Eye (tissue), 1 donor: ENCODE data around the gene LPCAT3.
"Not testable (repeated sequence)": the region's sequence is repeated elsewhere in the genome, so short reads cannot be mapped to it uniquely, and the experiment has no call there.

Experiments
- DNase-seq: peaks from one replicate; pipeline ENCODE4 v3.0.0-alpha.2; 2015

LPCAT3 gene

GRCh38 chr12:7037411-7037810 lies 19.1 kb upstream of the LPCAT3 start:
- not testable (repeated sequence) for DNase-seq

DNA sequence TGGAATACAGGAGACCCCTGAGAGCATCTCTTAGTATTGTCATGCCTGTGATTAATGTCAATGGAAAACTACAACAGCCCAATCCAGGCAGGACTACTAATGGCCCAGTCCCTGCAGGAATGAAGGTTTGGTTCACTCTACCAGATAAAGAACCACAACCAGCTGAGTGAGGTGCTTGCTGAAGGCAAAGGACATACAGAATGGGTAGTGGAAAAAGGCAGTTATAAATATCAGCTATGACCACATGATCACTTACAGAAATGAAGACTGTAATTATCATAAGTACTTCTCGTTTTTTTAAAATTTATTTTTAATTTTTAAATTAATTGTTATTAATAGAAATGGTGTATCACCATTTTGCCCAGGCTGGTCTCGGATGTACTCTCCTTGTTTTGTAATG lies 17.2 kb upstream of the LPCAT3 start:
- DNase-seq = no peak

DNA sequence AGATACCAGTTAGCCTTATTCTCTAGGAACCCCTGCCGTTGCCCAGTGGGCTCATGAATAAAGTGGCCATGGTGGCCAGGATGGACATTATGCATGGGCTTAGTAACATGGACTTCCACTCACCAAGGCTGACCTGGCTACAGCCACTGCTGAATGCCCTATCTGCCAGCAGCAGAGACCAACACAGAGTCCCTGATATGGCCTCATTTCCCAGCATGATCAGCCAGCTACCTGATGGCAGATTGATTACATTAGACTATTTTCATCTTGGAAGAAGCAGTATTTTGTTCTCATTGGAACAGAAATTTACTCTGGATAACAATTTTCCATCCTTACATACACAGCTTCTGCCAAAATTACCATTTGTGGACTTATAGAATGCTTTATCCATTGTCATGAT lies 16.2 kb upstream of the LPCAT3 start:
- no peak for DNase-seq

- no peak for DNase-seq
Observed at GRCh38 chr12:7032990-7033389, 14.7 kb upstream of the LPCAT3 start.

GRCh38 chr12:7031306-7031705 lies 13.0 kb upstream of the LPCAT3 start:
- DNase-seq = no peak

DNA sequence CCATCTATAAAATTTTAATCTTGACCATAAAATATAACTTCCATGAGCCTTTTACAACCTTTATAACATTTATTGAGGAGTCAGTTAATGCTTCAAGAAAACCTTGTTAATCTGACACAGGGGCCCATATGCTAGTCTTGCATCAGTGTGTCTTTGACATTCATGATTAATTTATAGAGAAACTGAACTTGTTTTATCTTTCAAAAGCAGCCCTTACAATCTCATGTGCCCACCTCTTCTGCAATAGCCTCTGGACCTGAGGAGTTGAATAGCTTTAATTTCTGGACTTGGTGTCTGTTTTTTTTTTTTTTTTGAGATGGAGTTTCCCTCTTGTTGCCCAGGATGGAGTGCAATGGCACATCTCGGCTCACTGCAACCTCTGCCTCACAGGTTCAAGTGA lies 8.6 kb upstream of the LPCAT3 start:
- no peak for DNase-seq

DNA sequence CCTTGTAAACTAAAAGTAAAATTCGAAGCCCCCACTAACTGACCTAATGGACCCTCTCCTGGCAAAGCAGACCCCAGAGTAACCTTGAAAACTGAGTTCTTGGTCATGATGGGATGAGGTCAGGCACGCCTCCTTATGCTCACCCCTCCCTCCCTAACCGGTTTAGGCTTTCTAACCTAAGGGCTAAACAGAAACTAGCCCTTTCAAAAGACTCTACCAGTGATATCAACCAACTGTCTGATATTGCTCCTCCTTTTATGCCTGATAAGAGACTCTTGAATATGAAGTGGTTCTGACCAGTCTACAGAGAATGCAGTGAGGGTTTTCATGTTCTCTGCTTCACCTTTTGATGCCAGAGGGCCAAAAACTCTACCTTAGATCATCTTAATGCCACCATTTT lies 4.8 kb upstream of the LPCAT3 start:
- no peak for DNase-seq

GRCh38 chr12:7021956-7022355 lies 3.7 kb upstream of the LPCAT3 start:
- DNase-seq = no peak

DNA sequence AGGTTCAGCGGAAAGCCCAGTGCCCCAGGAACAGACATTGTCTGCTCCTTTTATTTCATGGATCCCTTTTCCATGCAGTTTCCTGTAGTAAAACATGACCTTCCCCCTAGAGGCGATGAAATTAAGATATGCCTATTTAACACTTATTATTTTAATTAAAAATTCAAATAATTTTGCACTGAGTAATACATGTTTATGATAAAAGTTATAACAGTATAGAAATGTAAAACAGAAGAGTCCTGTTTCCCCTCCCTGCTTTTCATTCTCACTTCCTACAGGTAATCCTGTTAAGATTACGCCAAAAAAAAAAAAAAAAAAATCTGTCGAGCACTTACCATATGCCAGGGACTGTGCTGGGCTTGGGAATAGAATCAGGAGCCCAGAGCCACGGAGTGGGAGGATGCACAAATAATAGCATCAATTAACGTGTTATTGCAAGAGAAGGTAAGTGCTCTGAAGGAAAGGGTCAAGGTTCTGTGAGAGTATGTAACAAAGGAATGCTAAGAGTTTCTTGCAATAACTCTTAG lies 830 bp upstream of the LPCAT3 start:
- DNase-seq = no peak

GRCh38 chr12:7017870-7018349 lies 366 bp downstream of the LPCAT3 start:
- DNase-seq = no peak

GRCh38 chr12:7016958-7017571 lies 1.2 kb downstream of the LPCAT3 start:
- no peak for DNase-seq

GRCh38 chr12:7015555-7016370 lies 2.5 kb downstream of the LPCAT3 start:
- DNase-seq = no peak

- DNase-seq = no peak
Observed at GRCh38 chr12:7013101-7013500, 5.2 kb downstream of the LPCAT3 start.

DNA sequence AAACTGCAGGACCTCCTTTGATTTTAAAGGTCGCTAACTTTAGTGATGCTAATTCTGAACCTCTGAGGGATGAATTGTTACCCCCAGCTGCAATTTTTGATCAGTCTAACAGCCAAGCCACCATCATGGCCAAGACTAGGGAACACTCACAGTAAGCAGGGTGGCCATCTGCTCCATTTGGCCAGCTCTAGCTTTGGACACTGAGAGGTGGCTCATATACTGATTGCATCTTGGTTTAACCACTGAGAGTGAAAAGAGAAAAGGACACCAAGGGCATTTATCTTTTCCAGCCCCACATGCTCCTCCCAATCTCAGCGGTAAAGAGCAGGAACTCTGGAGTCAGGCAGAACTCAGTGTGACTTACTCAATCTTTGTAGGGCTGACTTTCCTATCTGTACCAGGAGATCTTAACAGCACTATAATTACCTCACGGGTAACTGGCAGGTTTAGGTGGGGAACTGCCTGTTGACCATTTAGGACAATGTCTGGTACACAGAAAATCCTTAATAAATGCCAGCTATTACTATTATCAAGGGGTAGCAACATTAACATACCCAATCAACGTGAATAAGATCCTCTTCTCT lies 6.2 kb downstream of the LPCAT3 start:
- no peak for DNase-seq

GRCh38 chr12:7011398-7011797 lies 6.9 kb downstream of the LPCAT3 start:
- not testable (repeated sequence) for DNase-seq

DNA sequence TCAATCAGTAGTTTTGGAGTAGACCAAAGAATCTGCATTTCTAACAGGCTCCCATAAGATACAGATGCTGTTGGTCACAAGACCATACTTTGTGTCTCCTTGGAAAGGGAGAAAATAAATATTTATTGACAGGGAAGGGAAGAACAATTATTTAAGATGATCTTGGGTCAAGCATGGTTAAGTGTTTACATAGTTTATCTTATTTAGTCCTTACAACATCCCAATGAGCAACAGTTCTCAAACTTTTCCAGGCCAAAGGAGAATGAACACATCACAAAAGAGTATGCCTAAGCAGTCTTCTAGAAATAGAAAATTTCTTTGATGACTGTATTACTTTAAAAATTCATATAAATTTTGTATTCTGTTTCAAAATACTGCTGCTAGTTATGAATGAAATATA lies 8.8 kb downstream of the LPCAT3 start:
- DNase-seq = no peak

- DNase-seq = no peak
Observed at GRCh38 chr12:7008864-7009263, 9.4 kb downstream of the LPCAT3 start.

DNA sequence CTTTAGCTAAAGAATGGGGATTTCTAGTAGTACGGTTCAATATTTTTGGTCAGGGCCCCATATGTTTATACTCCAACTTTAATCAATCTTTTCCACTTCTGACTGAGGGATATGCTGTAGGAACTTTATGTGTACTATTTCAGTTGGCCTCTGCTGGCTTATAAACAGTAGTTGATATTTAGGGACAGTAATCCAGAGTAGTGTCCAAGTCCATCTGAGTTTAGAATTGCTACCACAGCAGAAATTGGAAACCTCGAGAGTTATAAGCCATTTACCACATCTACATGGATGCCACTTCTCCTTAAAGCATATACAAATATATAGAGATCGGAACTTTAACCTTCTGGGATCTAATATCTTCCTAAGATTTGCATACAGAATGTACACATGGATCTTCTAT lies 11.6 kb downstream of the LPCAT3 start:
- DNase-seq = no peak

DNA sequence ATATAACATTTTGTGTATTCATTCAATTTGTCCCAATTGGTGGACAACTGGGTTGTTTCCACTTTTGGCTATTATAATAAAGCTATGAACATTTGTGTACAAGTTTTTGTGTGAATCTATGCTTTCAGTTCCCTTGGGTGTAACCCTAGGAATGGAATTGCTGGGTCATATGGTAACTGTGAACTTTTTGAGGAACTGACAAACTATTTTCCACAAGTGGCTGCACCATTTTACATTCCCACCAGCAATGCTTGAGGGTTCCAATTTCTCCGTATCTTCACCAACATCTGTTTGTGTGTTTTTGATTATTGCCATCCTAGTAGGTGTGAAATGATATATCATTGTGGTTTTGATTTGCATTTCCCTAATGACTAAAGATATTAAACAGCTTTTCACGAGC lies 13.0 kb downstream of the LPCAT3 start:
- no peak for DNase-seq

GRCh38 chr12:7004840-7005239 lies 13.4 kb downstream of the LPCAT3 start:
- no peak for DNase-seq

DNA sequence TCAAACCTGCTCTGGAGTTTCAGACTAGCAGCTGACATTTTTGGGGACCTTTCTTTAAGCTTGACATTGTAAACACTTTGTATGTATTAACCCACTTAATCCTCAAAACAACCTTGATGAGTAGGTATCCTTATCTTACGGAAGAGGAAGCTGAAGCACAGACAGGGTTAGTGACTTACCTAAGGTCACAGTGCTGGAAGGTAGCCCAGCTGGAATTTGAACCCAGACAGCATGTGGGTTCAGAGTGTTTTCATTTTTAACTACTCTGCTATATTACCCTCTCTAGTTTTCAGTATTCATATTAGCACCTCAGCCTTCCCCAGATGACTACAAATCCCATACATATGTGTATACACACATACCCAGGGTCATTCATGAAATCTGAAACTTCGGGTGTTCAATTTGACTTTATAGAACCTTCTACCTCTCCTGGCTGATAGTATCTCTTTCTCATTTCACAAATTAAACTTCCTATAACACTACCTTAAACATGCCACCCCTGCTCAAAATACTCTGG lies 13.9 kb downstream of the LPCAT3 start:
- no peak for DNase-seq

DNA sequence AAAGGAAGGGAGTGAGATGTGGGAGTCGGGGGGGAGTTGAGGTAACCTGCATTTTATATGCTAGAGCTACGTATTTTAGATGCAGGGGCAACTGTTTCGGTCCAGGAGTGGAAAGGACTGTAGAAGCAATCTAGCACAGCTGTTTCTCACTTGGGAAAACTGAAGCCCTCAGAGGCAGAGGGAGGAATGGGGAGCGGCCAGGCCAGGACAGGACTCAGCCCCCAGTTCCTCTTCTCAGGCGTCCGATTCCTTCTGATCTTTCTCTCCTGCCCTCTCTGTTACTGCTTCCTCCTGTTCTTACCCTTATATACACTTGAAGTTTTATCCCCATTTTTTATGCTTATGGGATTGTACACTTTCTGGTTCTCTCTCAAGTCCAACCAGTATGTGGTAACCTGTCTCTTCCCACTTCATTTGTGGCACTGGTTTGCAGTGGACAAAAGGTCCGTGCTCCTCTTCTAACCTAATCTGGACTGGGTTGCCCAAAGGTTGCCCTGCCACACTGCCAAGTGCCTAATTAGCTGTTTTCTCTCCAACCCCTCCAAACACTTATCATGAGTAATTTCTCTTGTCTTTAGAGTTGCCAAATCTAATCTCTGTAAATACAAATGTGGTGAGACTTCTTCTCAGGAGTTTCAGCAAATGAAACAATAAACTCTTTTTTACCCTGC lies 16.2 kb downstream of the LPCAT3 start:
- no peak for DNase-seq
